ENCODE results near the gene NOA1. TPM values are rescaled to one million over a fixed set of nuclear protein-coding genes. Genes with fewer than 3 reads are reported as not detected.
"Not testable (repeated sequence)": the region's sequence is repeated elsewhere in the genome, so short reads cannot be mapped to it uniquely, and the experiment has no call there.

NOA1 gene
- total RNA-seq, 4 donors from 2014 or later, result 15.3 to 25.8 (median 21.0) TPM

GRCh38 chr4:56941403-56941802 lies 36.0 kb downstream of the NOA1 start:
- ATAC-seq, result no peak
- Histone ChIP-seq H3K4me3 (no peak overlapping the region), H3K27me3 (no peaks in the 10 kb centered on the region), H3K27ac (no peak overlapping the region), H3K36me3 (peaks cover 0 to 35% of the 10 kb centered on the region in 2 donors), H3K9me3 (no peaks in the 10 kb centered on the region), H3K4me1 (no peaks in the 10 kb centered on the region)
- no peak for TF ChIP-seq POLR2AphosphoS5 (IDR thresholded peaks at IDR 0.05)
- no peak for TF ChIP-seq POLR2A (IDR thresholded peaks at IDR 0.05)
- TF ChIP-seq EP300 (IDR thresholded peaks at IDR 0.05), result no peak
- no peak for TF ChIP-seq CTCF (IDR thresholded peaks at IDR 0.05)
- 56 to 76% methylated on average over 3 of the region's 3 CpGs for WGBS, 2 donors (ENCODE audit: low coverage in 1 of 2)

GRCh38 chr4:56940971-56941370 lies 36.4 kb downstream of the NOA1 start:
- Histone ChIP-seq H3K4me1 (no peaks in the 10 kb centered on the region), H3K27ac (no peak overlapping the region), H3K9me3 (no peaks in the 10 kb centered on the region), H3K4me3 (no peak overlapping the region), H3K27me3 (no peaks in the 10 kb centered on the region), H3K36me3 (peaks cover 0 to 37% of the 10 kb centered on the region in 2 donors)
- ATAC-seq, result no peak
- TF ChIP-seq POLR2A (IDR thresholded peaks at IDR 0.05) (no peak), EP300 (IDR thresholded peaks at IDR 0.05) (no peak), CTCF (IDR thresholded peaks at IDR 0.05) (no peak), POLR2AphosphoS5 (IDR thresholded peaks at IDR 0.05) (no peak)

- Histone ChIP-seq H3K36me3 (peaks cover 0 to 37% of the 10 kb centered on the region in 2 donors), H3K27me3 (no peaks in the 10 kb centered on the region), H3K9me3 (no peaks in the 10 kb centered on the region), H3K4me3 (no peak overlapping the region), H3K27ac (no peak overlapping the region), H3K4me1 (no peaks in the 10 kb centered on the region)
- TF ChIP-seq POLR2A (IDR thresholded peaks at IDR 0.05) (no peak), CTCF (IDR thresholded peaks at IDR 0.05) (no peak), EP300 (IDR thresholded peaks at IDR 0.05) (no peak), POLR2AphosphoS5 (IDR thresholded peaks at IDR 0.05) (no peak)
- 90 to 98% methylated on average over 5 to 11 of the region's 12 CpGs for WGBS, 2 donors (ENCODE audit: low coverage in 1 of 2)
- ATAC-seq, result no peak
Observed at GRCh38 chr4:56940403-56940802, 37.0 kb downstream of the NOA1 start.

- H3K9me3 ChIP-seq, H3K4me1 ChIP-seq, H3K4me3 ChIP-seq, ATAC-seq, H3K27me3 ChIP-seq, H3K27ac ChIP-seq: not testable (repeated sequence)
- WGBS, 2 donors (ENCODE audit: low coverage in 1 of 2), result 98 to 99% methylated on average over 7 to 10 of the region's 14 CpGs
- H3K36me3 ChIP-seq, result peaks cover 0 to 37% of the 10 kb centered on the region in 2 donors
Observed at GRCh38 chr4:56939826-56940225, 37.6 kb downstream of the NOA1 start.

GRCh38 chr4:56937262-56937661 lies 40.1 kb downstream of the NOA1 start:
- WGBS, 2 donors (ENCODE audit: low coverage in 1 of 2), result 71 to 88% methylated on average over 2 to 6 of the region's 6 CpGs
- no peak overlapping the region for H3K4me3 ChIP-seq
- H3K36me3 ChIP-seq, result peaks cover 0 to 37% of the 10 kb centered on the region in 2 donors
- no peaks in the 10 kb centered on the region for H3K9me3 ChIP-seq
- H3K27ac ChIP-seq, result no peak overlapping the region
- no peaks in the 10 kb centered on the region for H3K4me1 ChIP-seq
- ATAC-seq, result no peak
- TF ChIP-seq CTCF (IDR thresholded peaks at IDR 0.05) (no peak), POLR2AphosphoS5 (IDR thresholded peaks at IDR 0.05) (no peak), EP300 (IDR thresholded peaks at IDR 0.05) (no peak), POLR2A (IDR thresholded peaks at IDR 0.05) (no peak)
- no peaks in the 10 kb centered on the region for H3K27me3 ChIP-seq

All from gastroesophageal sphincter (tissue), 4 donors.